ENCODE results near the gene CD74.

CD74 gene

GRCh38 chr5:150357326-150358260 is 55.1 kb downstream of the CD74 start, which contains the start of gene TCOF1:
Gene TCOF1, plus strand, starts transcription at chr5:150357697. Its CDS starts 50 bp downstream, at chr5:150357747.
- peak; percentile 99 for DNase-seq

GRCh38 chr5:150356575-150357294 is 56.0 kb downstream of the CD74 start:
- no peak for DNase-seq

- no peak for DNase-seq
Measured at GRCh38 chr5:150355791-150356190, 56.9 kb downstream of the CD74 start.

- no peak for DNase-seq
Measured at GRCh38 chr5:150353032-150353675, 59.6 kb downstream of the CD74 start.

- no peak for DNase-seq
Measured at GRCh38 chr5:150352244-150353031, 60.3 kb downstream of the CD74 start.

Measured in activated CD8-positive, alpha-beta memory T cell treated with anti-CD3 and anti-CD28 coated beads, Interleukin-2, amount 50 U/mL, for 48 hours (primary cell).